Smooth muscle cell of the brain vasculature (primary cell): ENCODE results near the gene SFTPA2.
"Not testable (repeated sequence)": the region's sequence is repeated elsewhere in the genome, so short reads cannot be mapped to it uniquely, and the experiment has no call there.

Experiments
- DNase-seq: peaks from one replicate; pipeline ENCODE4 v3.0.0-alpha.2; 2012; ENCODE audit warnings: low read depth, low spot score

SFTPA2 gene

GRCh38 chr10:79559726-79560125 is 481 bp downstream of the SFTPA2 start:
- no peak for DNase-seq

- DNase-seq: not testable (repeated sequence)
Observed at GRCh38 chr10:79556961-79557360, 3.2 kb downstream of the SFTPA2 start.

GRCh38 chr10:79555354-79556309 is 4.6 kb downstream of the SFTPA2 start:
- no peak for DNase-seq

- no peak for DNase-seq
Observed at GRCh38 chr10:79552143-79552542, 8.1 kb downstream of the SFTPA2 start.

- no peak for DNase-seq
Observed at GRCh38 chr10:79547973-79548372, 12.2 kb downstream of the SFTPA2 start.

- not testable (repeated sequence) for DNase-seq
Observed at GRCh38 chr10:79547128-79547527, 13.1 kb downstream of the SFTPA2 start.

GRCh38 chr10:79544926-79545659 is 15.1 kb downstream of the SFTPA2 start:
- DNase-seq: not testable (repeated sequence)

- DNase-seq: not testable (repeated sequence)
Observed at GRCh38 chr10:79544408-79544807, 15.8 kb downstream of the SFTPA2 start.

GRCh38 chr10:79542626-79543025 is 17.6 kb downstream of the SFTPA2 start:
- DNase-seq: no peak

GRCh38 chr10:79540930-79541329 is 19.3 kb downstream of the SFTPA2 start:
- not testable (repeated sequence) for DNase-seq

GRCh38 chr10:79538311-79538710 is 21.9 kb downstream of the SFTPA2 start:
- DNase-seq: not testable (repeated sequence)

- not testable (repeated sequence) for DNase-seq
Observed at GRCh38 chr10:79533903-79534175, 26.4 kb downstream of the SFTPA2 start.

GRCh38 chr10:79533142-79533902 is 26.9 kb downstream of the SFTPA2 start:
- not testable (repeated sequence) for DNase-seq

- DNase-seq: not testable (repeated sequence)
Observed at GRCh38 chr10:79528261-79528660, 31.9 kb downstream of the SFTPA2 start.

- not testable (repeated sequence) for DNase-seq
Observed at GRCh38 chr10:79525049-79525710, 35.0 kb downstream of the SFTPA2 start.

- DNase-seq: not testable (repeated sequence)
Observed at GRCh38 chr10:79523157-79523853, 36.9 kb downstream of the SFTPA2 start.

GRCh38 chr10:79522464-79522863 is 37.7 kb downstream of the SFTPA2 start:
- DNase-seq: not testable (repeated sequence)

GRCh38 chr10:79521751-79522150 is 38.5 kb downstream of the SFTPA2 start:
- DNase-seq: not testable (repeated sequence)

GRCh38 chr10:79517567-79517966 is 42.6 kb downstream of the SFTPA2 start:
- DNase-seq: not testable (repeated sequence)

- DNase-seq: not testable (repeated sequence)
Observed at GRCh38 chr10:79516532-79517205, 43.5 kb downstream of the SFTPA2 start.
